Dermis microvascular lymphatic vessel endothelial cell (primary cell): ENCODE data around the gene NDUFAB1. TPM values are rescaled to one million over a fixed set of nuclear protein-coding genes. Genes with fewer than 3 reads are reported as not detected.
"Not testable (repeated sequence)": the region's sequence is repeated elsewhere in the genome, so short reads cannot be mapped to it uniquely, and the experiment has no call there.

Experiments used
- DNase-seq, 2 donors: peaks; one replicate each; pipeline versions ENCODE4 v3.0.0 to v3.0.0-alpha.2; 2010; ENCODE audit warnings: low read depth in 2 of 2
- total RNA-seq: library from RNA; depleted of rRNA; stranded (reverse); fragments of >200 nt; gene quantifications from 2 replicates; pipeline ENCODE4 v1.2.1, GENCODE V29; 2014

NDUFAB1 gene
- total RNA-seq, 1 donor from 2014 or later = 202 TPM

GRCh38 chr16:23556881-23557778 lies 39.0 kb downstream of the NDUFAB1 start, which contains the start of the genes EARS2 and UBFD1:
TSS of gene EARS2 (minus strand) at chr16:23557350. CDS start at chr16:23557343, 7 bp downstream.
TSS of gene UBFD1 (plus strand) at chr16:23557727. CDS start at chr16:23557743, 16 bp downstream.
- DNase-seq = peak; percentile 97 to 99

- DNase-seq = no peak
These were observed 41.6 kb downstream of the NDUFAB1 start for GRCh38 chr16:23554536-23554935.

- no peak for DNase-seq
These were observed 44.0 kb downstream of the NDUFAB1 start for GRCh38 chr16:23552161-23552560.

- DNase-seq = no peak
These were observed 46.2 kb downstream of the NDUFAB1 start for GRCh38 chr16:23549938-23550337.

- DNase-seq = no peak
These were observed 51.7 kb downstream of the NDUFAB1 start for GRCh38 chr16:23544436-23544835.

GRCh38 chr16:23540817-23541178 lies 55.3 kb downstream of the NDUFAB1 start:
- not testable (repeated sequence) for DNase-seq

GRCh38 chr16:23539984-23540816 lies 55.9 kb downstream of the NDUFAB1 start:
- DNase-seq = no peak

- no peak for DNase-seq
These were observed 57.2 kb downstream of the NDUFAB1 start for GRCh38 chr16:23538919-23539278.

GRCh38 chr16:23537390-23537789 lies 58.7 kb downstream of the NDUFAB1 start:
- DNase-seq = no peak

GRCh38 chr16:23535901-23536300 lies 60.2 kb downstream of the NDUFAB1 start:
- no peak for DNase-seq

- DNase-seq = no peak
These were observed 61.0 kb downstream of the NDUFAB1 start for GRCh38 chr16:23534868-23535860.

GRCh38 chr16:23532448-23532847 lies 63.7 kb downstream of the NDUFAB1 start:
- DNase-seq = no peak

Other genes with a start within 250 kb of the NDUFAB1 start
- 7.6 and 13.7 TPM in 2 replicates for gene COG7, start 143.1 kb downstream of the NDUFAB1 start, total RNA-seq
- gene GGA2, start 85.8 kb downstream of the NDUFAB1 start, total RNA-seq = 21.2 and 33.0 TPM in 2 replicates
- gene EARS2, start 39.0 kb downstream of the NDUFAB1 start, total RNA-seq = 15.4 and 20.6 TPM in 2 replicates
- gene UBFD1, start 38.6 kb downstream of the NDUFAB1 start, total RNA-seq = 45.1 and 49.1 TPM in 2 replicates
- 6.0 and 6.4 TPM in 2 replicates for gene PALB2, start 45.0 kb upstream of the NDUFAB1 start, total RNA-seq
- 51.1 and 54.0 TPM in 2 replicates for gene DCTN5, start 45.1 kb upstream of the NDUFAB1 start, total RNA-seq
- gene PLK1, start 82.6 kb upstream of the NDUFAB1 start, total RNA-seq = 7.6 and 17.2 TPM in 2 replicates
- gene ERN2, start 116.9 kb upstream of the NDUFAB1 start, total RNA-seq = not detected in 2 replicates
- not detected in 2 replicates for gene CHP2, start 158.7 kb upstream of the NDUFAB1 start, total RNA-seq
- not detected in 2 replicates for gene PRKCB, start 239.7 kb upstream of the NDUFAB1 start, total RNA-seq